ENCODE data around the gene LCLAT1. TPM values are rescaled to one million over a fixed set of nuclear protein-coding genes. Genes with fewer than 3 reads are reported as not detected.
A peak's percentile ranks its signal among the peaks of the same experiment; 100 is the strongest.

The LCLAT1 gene
- total and polyA plus RNA-seq, 2 of the 4 experiments (the other 2 are of a cell fraction): 7.5 to 11.5 TPM

DNA sequence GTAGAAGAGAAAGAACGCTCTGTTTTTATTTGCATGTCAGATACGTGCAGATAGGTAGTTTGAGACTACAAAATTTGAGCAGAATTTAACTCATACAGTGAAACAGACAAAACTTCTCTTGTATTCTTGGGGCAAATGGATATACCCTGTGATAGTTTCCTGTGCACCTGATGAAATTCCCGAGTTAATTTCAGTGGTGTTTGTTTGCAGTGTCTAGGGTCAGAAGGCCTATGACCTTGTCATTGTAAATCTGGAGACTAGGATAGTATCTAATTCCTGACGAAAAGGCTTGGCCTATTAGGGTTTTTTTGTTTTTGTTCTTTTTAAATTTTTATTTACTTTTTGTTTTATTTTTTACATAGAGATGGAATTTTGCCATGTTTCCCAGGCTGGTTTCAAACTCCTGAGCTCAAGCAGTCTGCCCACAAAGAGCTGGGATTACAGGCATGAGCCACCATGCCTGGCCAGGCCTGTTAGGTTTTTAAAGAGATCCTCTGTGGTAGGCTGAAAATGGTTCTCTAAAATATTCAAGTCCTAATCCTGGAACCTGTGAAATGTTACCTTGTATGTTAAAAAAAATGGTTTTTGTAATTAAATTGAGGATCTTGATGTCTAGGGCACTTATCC, 17.6 kb downstream of the LCLAT1 start:
- dilution Hi-C loops (cut with HindIII; ENCODE audit: low sequenced_read_pairs, unreplicated experiment): no loop called here
- no peaks in the 10 kb centered on the region for H3K9me3 ChIP-seq (ENCODE audit: control insufficient read depth, insufficient read depth, low read length)
- H2BK5ac ChIP-seq (ENCODE audit: low read depth, low read length, poor library complexity, severe bottlenecking): no peak overlapping the region
- H3K4me2 ChIP-seq (ENCODE audit: low read depth, low read length): no peak overlapping the region
- H4K8ac ChIP-seq (ENCODE audit: low read depth in 2 of 2, low read length in 2 of 2): peak overlapping the region in 1 of 2 experiments; percentile 60; a peak in 1 of 4 replicates
- H3K14ac ChIP-seq (replicated peaks; ENCODE audit: low read depth, low read length): no peak overlapping the region
- no peak overlapping the region; the same call in 1 of the 2 replicates for H3K4ac ChIP-seq (ENCODE audit: low read depth, low read length)
- H2BK120ac ChIP-seq (ENCODE audit: low read depth, low read length): no peak overlapping the region
- peaks cover 38 to 40% of the 10 kb centered on the region in 2 experiments for H3K79me1 ChIP-seq (ENCODE audit: low read depth in 1 of 2, low read length in 2 of 2)
- H4K5ac ChIP-seq (ENCODE audit: low read depth, low read length): no peak overlapping the region; the same call in 1 of the 2 replicates
- no peak overlapping the region for H2AFZ ChIP-seq (replicated peaks; ENCODE audit: low read length, poor library complexity)
- ATAC-seq (ENCODE audit: low read depth): no peak
- no peaks in the 10 kb centered on the region for H3K27me3 ChIP-seq (ENCODE audit: control insufficient read depth, insufficient read depth, low read length)
- no peak overlapping the region for H3K4me3 ChIP-seq (ENCODE audit: insufficient read depth, low read depth, low read length)
- intact Hi-C loops (cut with micrococcal nuclease): no loop called here
- no peak for DNase-seq
- no peak overlapping the region for H2BK15ac ChIP-seq (ENCODE audit: low read depth, low read length)
- no peak overlapping the region for H4K91ac ChIP-seq (ENCODE audit: insufficient read depth, low read depth, low read length)
- in situ Hi-C loops (cut with MboI; ENCODE audit: low sequenced_read_pairs): no loop called here
- ChIA-PET POLR2A (ENCODE audit: unreplicated experiment) (no interaction called here), CTCF (no interaction called here)
- TF ChIP-seq CHD1 (IDR thresholded peaks at IDR 0.05; ENCODE audit: low read depth, low read length): no peak
- no TSS peak for BruUV-seq (replicated peaks)
- H3K27ac ChIP-seq (ENCODE audit: insufficient read depth, low read length): no peak overlapping the region
- no peak overlapping the region for H3K56ac ChIP-seq (ENCODE audit: extremely low read depth, insufficient read depth, low read length)
- H3K4me1 ChIP-seq (ENCODE audit: control insufficient read depth, insufficient read depth, low read length): peaks cover 3% of the 10 kb centered on the region; the same call in 1 of the 2 replicates
- peaks cover 4% of the 10 kb centered on the region; the same call in 1 of the 2 replicates for H3K9me1 ChIP-seq (ENCODE audit: insufficient read depth, low read length)
- H3K36me3 ChIP-seq (ENCODE audit: control insufficient read depth, insufficient read depth, low read length): no peaks in the 10 kb centered on the region; the same call in 1 of the 2 replicates
- no peak overlapping the region for H2AK9ac ChIP-seq (replicated peaks; ENCODE audit: low read depth, low read length, poor library complexity)
- H2BK20ac ChIP-seq (ENCODE audit: low read depth, low read length): no peak overlapping the region
- H2AK5ac ChIP-seq (ENCODE audit: low read depth, low read length): no peak overlapping the region
- no peak overlapping the region for H3K9ac ChIP-seq (ENCODE audit: low read depth, low read length)
- H4K20me1 ChIP-seq (ENCODE audit: insufficient read depth, low read length): no peaks in the 10 kb centered on the region
- H3K23ac ChIP-seq (ENCODE audit: low read depth, low read length): peak overlapping the region; percentile 44; the same call in 1 of the 2 replicates
- no peak overlapping the region for H3K18ac ChIP-seq (ENCODE audit: low read depth, low read length)
- 60% methylated on average over 1 of the region's 4 CpGs; no CpG with 5 or more reads in 1 of the 2 experiments for WGBS, 2 experiments (ENCODE audit: extremely low coverage in 2 of 2, insufficient read length in 1 of 2)
